Left colon (tissue), 2 donors: ENCODE results near the gene FAM149B1. TPM values are rescaled to one million over a fixed set of nuclear protein-coding genes. Genes with fewer than 3 reads are reported as not detected.

ENCODE experiments used
- ATAC-seq: fragments of 200-7000 bp; cut with Tn5 transposase; one replicate; pipeline ENCODE4 v1.9.1; 2020; ENCODE audit warnings: mild to moderate bottlenecking, moderate library complexity
- DNase-seq, 2 donors: peaks; one replicate each; pipeline ENCODE4 v3.0.0-alpha.2; 2020
- intact Hi-C, 2 donors: fragments of 100-400 bp; cut with DNase I in 1 of 2; cut with micrococcal nuclease in 1 of 2; formaldehyde crosslinking; loops; one replicate each; pipeline versions ENCODE4 v1.11.2 to v1.14.0; 2022; cut with DNase I, micrococcal nuclease
- total RNA-seq, 2 donors: library from RNA; stranded (reverse); fragmentation: NEBNext Ultra II Directional; extraction: Animal tissue kit (Norgen Biotek cat#: 25700); gene quantifications; one replicate each; pipeline ENCODE4 v1.2.1, GENCODE V29; 2021
- donor health status: DM: no; HTN: no; CAD: no.
- donor health status: DM: yes; HTN: yes; CAD: no.

The FAM149B1 gene
- total RNA-seq, 2 donors from 2014 or later = 14.5 to 20.0 TPM

DNA sequence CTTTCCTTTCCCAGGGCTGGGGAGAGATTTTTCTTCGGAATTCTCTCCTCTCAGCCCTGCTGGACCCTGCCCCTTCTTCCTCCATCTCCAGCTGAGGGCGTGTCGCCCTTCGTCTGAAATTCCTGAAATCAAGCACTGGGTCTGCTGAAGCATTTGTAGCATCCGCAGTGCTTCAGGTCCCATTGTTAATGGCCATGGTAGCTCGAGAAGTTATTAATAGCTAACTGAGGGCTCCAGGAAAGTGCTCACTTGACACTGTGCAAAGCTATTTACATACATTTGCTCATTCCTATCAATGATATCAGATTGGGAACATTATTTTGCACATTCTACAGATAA is 515 bp downstream of the FAM149B1 start:
- intact Hi-C loops = no loop called here
- DNase-seq = no peak
- ATAC-seq = peak; percentile 38

DNA sequence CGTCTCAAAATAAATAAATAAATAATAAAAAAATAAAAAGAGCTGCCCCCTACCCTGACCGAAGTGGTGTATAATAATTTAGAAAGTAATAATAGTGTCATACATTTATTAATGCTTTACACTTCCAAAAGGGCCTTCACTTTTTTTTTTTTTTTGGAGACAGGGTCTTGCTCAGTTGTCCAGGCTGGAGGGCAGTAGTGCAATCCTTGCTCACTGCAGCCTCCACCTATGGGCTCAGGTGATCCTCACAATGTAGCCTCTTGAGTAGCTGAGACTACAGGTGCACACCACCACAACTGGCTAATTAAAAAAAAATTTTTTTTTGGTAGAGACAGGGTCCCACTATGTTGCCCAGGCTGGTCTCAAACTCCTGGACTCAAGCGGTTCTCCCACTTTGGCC is 1.4 kb downstream of the FAM149B1 start:
- ATAC-seq (no peak), DNase-seq (no peak)
- intact Hi-C loops = no loop called here

DNA sequence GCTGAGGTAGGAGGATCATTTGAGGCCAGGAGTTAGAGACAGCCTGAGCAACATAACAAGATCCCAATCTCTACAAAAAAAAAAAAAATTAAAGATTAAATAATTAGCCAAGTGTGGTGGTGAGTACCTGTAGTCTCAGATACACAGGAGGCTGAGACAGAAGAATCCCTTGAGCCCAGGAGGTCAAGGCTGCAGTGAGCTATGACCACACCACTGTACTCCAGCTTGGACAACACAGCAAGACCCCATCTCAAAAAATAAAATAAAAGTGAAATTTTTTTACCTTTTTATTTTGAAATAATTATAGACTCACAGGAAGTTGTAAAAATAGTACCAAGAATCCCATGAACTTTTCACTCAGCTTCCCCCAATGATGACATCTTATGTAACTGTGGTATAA is 4.9 kb downstream of the FAM149B1 start:
- DNase-seq = no peak
- intact Hi-C loops = no loop called here
- ATAC-seq = no peak

DNA sequence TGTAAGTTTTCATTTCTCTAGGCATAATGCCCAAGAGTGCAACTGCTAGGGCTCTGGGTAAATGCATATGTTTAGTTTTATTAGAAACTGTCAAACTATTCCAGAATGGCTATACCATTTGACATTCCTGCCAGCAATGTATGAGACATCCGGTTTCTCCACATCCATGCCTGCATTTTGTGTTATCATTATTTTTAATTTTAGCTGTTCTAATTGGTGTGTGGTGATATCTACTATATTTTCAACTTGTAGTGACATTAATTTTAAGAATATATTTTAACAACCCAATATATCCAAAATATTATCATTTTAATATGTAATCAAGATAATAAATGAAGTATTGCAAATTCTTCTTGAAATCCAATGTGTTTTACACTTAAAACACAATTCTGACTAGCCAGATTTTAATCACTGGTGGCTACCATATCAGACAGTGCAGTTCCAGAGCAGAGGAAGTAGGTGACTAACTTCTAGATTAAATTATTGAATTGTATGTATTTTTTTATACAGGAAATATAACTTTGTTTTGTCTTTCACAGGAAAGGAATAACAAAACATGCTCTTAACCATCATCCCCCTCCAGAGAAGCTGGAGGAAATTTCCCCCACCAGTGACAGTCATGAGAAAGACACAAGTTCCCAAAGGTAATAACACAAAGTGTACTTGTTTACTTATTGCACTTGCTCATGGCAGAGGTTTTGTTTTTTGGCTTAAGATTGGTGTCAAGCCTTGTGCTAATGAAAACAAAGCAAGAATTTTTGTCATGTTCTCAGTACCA is 6.4 kb downstream of the FAM149B1 start:
- no peak for ATAC-seq
- no peak for DNase-seq
- intact Hi-C loops = no loop called here

DNA sequence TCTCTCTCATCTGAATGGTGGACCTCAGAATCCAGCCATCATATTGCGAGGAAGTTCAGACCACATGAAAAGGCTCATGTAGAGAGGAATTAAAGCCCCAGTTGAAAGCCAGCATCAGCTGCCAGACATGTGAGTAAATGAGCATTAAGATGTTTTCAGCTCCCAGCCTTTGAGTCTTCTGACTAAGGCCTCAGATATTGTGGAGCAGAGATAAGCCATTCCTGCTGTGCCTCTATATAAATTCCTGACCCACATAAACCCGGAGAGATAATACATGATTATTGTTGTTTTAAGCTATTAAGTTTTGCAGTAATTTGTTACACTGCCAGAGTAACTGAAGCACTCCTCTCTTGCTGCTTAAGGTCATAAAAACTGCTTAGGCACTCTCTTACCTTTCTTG is 14.6 kb downstream of the FAM149B1 start:
- ATAC-seq = no peak
- no peak for DNase-seq
- intact Hi-C loops = no loop called here

DNA sequence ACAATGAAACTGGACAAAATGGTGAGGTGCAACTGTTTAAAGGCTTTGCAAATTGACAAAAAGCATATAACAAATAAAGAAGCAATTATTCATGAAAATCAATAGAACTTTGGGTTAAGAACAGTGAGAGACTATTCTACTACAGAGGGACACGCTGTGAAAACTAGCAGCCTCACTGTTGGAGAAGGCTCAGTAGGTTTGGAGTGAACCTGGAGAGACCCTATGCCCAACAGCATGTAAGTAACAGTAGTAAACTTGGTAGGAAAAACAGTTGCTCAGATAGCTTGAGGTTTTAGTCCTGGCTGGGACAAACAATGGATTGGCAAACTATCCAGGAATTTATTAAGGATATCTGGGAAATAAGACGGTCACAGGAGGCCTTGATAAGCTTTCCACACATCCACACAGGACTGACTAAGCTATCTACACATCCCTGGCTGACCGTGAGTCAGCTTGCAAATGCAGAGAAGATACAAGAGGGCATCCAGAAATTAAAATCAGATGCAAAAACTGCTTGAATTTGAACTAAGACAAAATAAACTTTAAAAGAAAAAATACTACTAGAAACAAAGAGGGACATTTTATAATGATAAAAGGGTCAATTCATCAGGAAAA is 15.9 kb downstream of the FAM149B1 start:
- no peak for ATAC-seq
- intact Hi-C loops = no loop called here

GRCh38 chr10:73186266-73186665 is 18.3 kb downstream of the FAM149B1 start:
- intact Hi-C loops = no loop called here
- DNase-seq = no peak
- no peak for ATAC-seq

More for the DNA sequence above, 15.9 kb downstream of the FAM149B1 start:
- DNase-seq = no peak

- DNase-seq (no peak), ATAC-seq (no peak)
- intact Hi-C loops = no loop called here
Measured at GRCh38 chr10:73190188-73190587, 22.3 kb downstream of the FAM149B1 start.

- no peak for ATAC-seq
- no peak for DNase-seq
- intact Hi-C loops = no loop called here
Measured at GRCh38 chr10:73205081-73205480, 37.2 kb downstream of the FAM149B1 start.

- DNase-seq = no peak
- no peak for ATAC-seq
- intact Hi-C loops = no loop called here
Measured at GRCh38 chr10:73205890-73206289, 38.0 kb downstream of the FAM149B1 start.

- ATAC-seq (no peak), DNase-seq (no peak)
- intact Hi-C loops = no loop called here
Measured at GRCh38 chr10:73206385-73206784, 38.5 kb downstream of the FAM149B1 start.

GRCh38 chr10:73207883-73208282 is 40.0 kb downstream of the FAM149B1 start:
- no peak for ATAC-seq
- intact Hi-C loops = no loop called here

DNA sequence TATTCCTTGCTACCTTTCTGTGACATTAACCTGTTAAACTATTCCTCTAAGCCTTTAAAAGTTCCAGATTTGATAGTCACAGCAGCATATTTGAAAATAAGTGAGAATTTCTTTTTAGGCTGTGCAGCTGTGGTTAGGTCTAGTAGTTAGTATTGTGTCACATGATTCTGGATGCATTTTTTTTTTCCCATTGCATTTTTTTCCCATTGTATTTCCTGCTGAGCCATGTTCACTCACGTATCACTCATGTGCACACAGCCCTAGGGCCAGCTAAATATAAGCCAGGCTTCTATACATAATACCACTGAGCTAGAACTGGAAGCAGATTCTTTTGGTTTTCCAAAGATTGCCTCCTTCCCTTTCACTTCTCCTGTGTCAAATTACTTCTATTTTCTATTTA is 41.8 kb downstream of the FAM149B1 start:
- intact Hi-C loops = no loop called here
- DNase-seq (no peak), ATAC-seq (no peak)

More at GRCh38 chr10:73207883-73208282, 40.0 kb downstream of the FAM149B1 start:
- no peak for DNase-seq

DNA sequence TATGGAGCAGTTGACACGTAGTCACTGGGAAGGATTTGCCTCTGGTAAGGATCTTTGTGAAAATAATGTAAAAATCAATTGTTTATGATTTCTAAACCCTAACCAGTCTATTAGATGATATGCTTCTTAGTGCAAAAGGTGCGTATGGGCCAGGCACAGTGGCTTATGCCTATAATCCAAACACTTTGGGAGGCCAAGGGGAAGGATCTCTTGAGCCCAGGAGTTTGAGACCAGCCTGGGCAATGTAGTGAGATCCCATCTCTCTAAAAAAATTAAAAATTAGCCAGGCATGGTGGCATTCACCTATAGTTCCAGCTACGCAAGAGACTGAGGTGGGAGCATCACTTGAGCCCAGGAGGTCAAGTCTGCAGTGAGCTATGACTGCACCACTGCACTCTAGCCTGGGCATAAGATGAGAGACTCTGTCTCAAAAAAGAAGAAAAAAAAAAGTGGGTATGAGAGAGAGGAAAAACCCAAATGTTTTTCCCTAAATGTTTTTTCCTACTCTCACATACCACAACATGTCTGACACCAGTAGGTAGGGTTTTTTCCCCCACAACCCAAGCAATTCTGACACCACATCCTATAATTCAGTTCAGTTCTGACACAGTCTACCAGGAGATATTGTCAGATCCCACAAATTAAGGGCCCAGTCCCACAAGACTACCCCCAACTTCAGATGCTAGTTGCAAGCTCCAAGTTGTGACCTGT is 42.6 kb downstream of the FAM149B1 start:
- ATAC-seq = no peak
- DNase-seq = no peak
- intact Hi-C loops = no loop called here

GRCh38 chr10:73211106-73211811 is 43.3 kb downstream of the FAM149B1 start:
- DNase-seq = no peak
- no peak for ATAC-seq
- intact Hi-C loops = no loop called here

DNA sequence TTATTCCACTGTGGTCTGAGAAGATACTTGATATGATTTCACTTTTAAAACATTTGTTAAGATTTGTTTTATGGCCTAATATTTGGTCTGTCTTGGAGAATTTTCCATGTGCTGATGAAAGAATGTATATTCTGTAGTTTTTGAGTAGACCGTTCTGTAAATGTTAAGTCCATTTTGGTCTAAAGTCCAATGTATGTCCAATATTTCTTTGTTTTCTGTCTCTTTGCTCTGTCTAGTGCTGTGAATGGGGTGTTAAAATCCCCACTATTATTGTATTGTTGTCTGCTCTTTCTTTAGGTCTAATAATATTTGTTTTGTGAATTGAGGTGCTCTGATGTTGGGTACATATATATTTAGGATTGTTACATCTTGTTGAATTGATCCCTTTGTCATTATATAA is 47.8 kb downstream of the FAM149B1 start:
- intact Hi-C loops = no loop called here
- ATAC-seq (no peak), DNase-seq (no peak)

DNA sequence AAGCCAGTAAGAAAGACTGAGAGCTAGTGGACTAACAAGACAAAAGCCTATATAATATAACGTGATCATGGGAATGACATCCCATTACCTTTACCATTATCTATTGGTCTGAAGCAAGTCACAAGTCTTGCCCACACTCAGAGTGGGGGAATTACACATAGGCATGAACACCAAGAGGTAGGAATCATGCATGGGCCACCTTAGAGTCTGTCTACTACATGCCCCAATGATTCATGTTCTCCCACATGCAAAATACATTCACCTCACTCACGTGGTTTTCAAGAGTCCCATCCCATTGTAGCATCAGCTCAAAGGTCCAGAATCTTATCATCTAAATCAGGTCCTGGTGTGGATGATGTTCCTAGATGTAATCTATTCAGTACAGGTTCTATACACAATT is 49.7 kb downstream of the FAM149B1 start:
- DNase-seq (no peak), ATAC-seq (no peak)
- intact Hi-C loops = no loop called here

GRCh38 chr10:73218431-73219191 is 50.7 kb downstream of the FAM149B1 start:
- intact Hi-C loops = no loop called here

DNA sequence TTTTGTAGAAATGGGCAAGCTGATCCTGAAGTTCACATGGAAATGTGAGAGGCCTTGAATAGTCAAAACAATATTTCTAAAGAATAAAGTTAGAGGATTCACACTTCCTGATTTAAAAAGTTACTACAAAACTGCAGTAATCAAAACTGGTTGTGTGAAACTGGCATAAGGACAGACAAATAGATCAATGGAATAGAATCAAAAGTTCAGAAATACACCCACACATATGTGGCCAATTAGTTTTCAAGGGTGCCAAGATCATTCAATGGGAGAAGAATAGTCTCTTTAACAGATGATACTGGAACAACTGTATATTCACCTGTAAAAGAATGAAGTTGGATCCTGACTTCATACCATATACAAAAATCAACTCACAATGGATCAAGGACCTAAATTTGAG is 51.5 kb downstream of the FAM149B1 start:
- DNase-seq = no peak
- no peak for ATAC-seq
- intact Hi-C loops = no loop called here

More at GRCh38 chr10:73218431-73219191, 50.7 kb downstream of the FAM149B1 start:
- no peak for ATAC-seq
- DNase-seq = no peak
